Uterus (tissue), 4 donors: ENCODE data around the gene GREM1. TPM values are rescaled to one million over a fixed set of nuclear protein-coding genes. Genes with fewer than 3 reads are reported as not detected.

ENCODE experiments used
- DNase-seq, 2 donors: peaks; one replicate each; pipeline ENCODE4 v3.0.0-alpha.2; 2019 to 2020
- H3K27ac ChIP-seq, 2 donors: fragments of 200-600 bp; sonication (generic); 1 replicate in 1 of 2; 2 replicates in 1 of 2; pipeline ENCODE4 v1.5.1; 2016 to 2018
- H3K27me3 ChIP-seq, 2 donors: fragments of 200-600 bp; sonication (generic); one replicate each; pipeline ENCODE4 v1.5.1; 2018 to 2019; ENCODE audit warnings: control low read depth in 1 of 2
- H3K36me3 ChIP-seq, 2 donors: fragments of 200-600 bp; sonication (generic); one replicate each; pipeline ENCODE4 v1.5.1; 2019; ENCODE audit warnings: control low read depth in 1 of 2
- H3K4me1 ChIP-seq, 2 donors: fragments of 200-600 bp; sonication (generic); one replicate each; pipeline ENCODE4 v1.5.1; 2018 to 2019; ENCODE audit warnings: control low read depth in 1 of 2
- H3K4me3 ChIP-seq, 2 donors: fragments of 200-600 bp; sonication (generic); 1 replicate in 1 of 2; 2 replicates in 1 of 2; pipeline ENCODE4 v1.5.1; 2018 to 2019; ENCODE audit warnings: mild to moderate bottlenecking in 1 of 2
- H3K9me3 ChIP-seq, 2 donors: fragments of 200-600 bp; sonication (generic); one replicate each; pipeline ENCODE4 v1.5.1; 2019; ENCODE audit warnings: control low read depth in 1 of 2
- POLR2A ChIP-seq, 2 donors: fragments of 450-650 bp; IDR thresholded peaks; one replicate each; pipeline ENCODE4 v1.6.1; 2016; ENCODE audit warnings: antibody characterized with exemption in 2 of 2, mild to moderate bottlenecking in 1 of 2, moderate library complexity in 1 of 2
- intact Hi-C: fragments of 100-400 bp; cut with DNase I; formaldehyde crosslinking; loops from one replicate; pipeline ENCODE4 v1.15.1; 2023; ENCODE audit warnings: low total_unique reads
- total RNA-seq, 4 donors: library from RNA; depleted of rRNA in 3 of 4; stranded (reverse); fragments of >200 nt in 3 of 4; gene quantifications; one replicate each; pipeline versions ENCODE4 v1.1.0 to v1.2.4, GENCODE V29; 2014 to 2023
- TF ChIP-seq, protein P1 (sequence below), 4 experiments: fragments of 200-600 bp in 2 of 4; fragments of 450-650 bp in 2 of 4; sonication (generic) in 2 of 4; IDR thresholded peaks; one replicate each; pipeline ENCODE4 v1.5.1; 2016 to 2019; ENCODE audit warnings: antibody characterized with exemption in 4 of 4, mild to moderate bottlenecking in 2 of 4, moderate library complexity in 1 of 4
- donor health status: DM: yes; HTN: yes; CAD: no.

Gene GREM1
- total RNA-seq, 4 donors from 2014 or later, result 0.88 to 5.4 (median 5.2) TPM

DNA sequence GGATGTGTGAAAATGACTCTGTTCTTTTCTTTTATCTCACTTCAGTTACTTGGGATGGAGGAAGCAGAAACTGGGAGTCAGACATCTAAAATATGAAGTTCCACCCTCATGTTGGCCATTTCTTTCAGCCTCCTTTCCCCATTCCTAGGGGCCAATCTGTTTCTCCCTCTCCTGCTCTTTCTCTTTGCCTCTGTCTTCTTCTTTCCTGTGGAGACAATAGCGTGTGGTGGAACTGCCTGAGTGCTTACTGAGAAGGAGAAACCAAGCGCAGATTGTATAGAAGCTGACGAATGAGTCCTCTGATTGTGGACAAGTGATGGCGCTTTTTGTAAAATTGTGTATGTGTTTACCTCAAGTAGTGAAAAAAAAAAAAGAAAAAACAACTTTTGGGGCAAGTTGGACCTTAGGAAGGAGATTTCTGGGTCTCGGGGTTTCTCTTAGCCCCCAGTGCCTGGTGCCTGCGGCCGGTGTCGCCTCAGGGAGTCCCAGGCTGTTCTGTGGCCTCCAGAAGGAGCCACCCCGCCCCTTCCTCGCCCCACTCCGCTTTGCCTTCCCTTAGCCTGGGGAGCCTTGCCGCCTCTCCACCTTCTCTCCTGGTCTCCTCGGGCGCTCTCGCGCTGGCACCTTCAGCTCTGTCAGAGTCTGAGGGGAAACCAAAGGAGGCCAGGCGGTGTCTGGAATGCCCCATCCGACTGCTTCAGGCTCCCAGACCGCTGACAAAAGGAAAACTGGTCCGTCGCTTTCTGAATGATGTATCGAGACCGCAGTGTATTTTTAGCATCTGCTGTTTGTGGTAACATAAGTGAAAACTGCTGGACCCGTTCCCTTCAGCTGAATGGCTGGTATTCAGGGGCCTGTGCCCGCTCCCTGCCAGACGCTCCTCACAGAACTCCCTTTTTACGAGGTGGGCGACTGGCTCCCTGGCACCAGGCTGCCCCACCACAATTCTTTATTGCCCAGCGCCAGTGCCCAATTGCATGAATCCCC lies 46.2 kb upstream of the GREM1 start:
- Histone ChIP-seq H3K4me1 (no peaks in the 10 kb centered on the region), H3K27me3 (no peaks in the 10 kb centered on the region), H3K4me3 (no peak overlapping the region), H3K27ac (no peak overlapping the region), H3K9me3 (no peaks in the 10 kb centered on the region), H3K36me3 (no peaks in the 10 kb centered on the region)
- TF ChIP-seq, protein P1, sequence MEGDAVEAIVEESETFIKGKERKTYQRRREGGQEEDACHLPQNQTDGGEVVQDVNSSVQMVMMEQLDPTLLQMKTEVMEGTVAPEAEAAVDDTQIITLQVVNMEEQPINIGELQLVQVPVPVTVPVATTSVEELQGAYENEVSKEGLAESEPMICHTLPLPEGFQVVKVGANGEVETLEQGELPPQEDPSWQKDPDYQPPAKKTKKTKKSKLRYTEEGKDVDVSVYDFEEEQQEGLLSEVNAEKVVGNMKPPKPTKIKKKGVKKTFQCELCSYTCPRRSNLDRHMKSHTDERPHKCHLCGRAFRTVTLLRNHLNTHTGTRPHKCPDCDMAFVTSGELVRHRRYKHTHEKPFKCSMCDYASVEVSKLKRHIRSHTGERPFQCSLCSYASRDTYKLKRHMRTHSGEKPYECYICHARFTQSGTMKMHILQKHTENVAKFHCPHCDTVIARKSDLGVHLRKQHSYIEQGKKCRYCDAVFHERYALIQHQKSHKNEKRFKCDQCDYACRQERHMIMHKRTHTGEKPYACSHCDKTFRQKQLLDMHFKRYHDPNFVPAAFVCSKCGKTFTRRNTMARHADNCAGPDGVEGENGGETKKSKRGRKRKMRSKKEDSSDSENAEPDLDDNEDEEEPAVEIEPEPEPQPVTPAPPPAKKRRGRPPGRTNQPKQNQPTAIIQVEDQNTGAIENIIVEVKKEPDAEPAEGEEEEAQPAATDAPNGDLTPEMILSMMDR (IDR thresholded peaks at IDR 0.05), result no peak
- no peak for TF ChIP-seq POLR2A (IDR thresholded peaks at IDR 0.05)
- intact Hi-C loops, result no loop called here
- DNase-seq, result no peak

DNA sequence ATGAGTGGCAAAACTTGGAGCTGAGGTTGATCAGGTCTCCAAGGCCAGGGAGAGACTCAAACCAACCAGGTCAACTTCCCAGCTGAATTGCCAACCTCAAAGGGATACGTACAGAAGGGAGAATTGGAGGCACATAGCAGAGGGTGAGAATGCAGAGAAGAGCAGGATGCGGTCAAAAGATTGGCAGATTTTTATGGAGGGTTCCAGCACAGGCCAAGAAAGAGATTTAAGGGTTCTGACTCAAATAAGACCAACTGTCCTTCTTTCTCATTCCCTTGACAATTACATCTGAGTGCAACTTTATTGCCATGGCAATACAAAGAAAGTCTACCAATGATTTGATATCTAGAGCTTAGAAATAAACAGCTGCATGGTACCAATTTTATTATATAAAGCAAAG lies 43.1 kb upstream of the GREM1 start:
- intact Hi-C loops, result no loop called here
- H3K36me3 ChIP-seq, result no peaks in the 10 kb centered on the region
- TF ChIP-seq POLR2A (IDR thresholded peaks at IDR 0.05), result no peak
- TF ChIP-seq, protein P1 (IDR thresholded peaks at IDR 0.05), result no peak
- H3K9me3 ChIP-seq, result no peaks in the 10 kb centered on the region
- H3K4me1 ChIP-seq, result no peaks in the 10 kb centered on the region
- H3K4me3 ChIP-seq, result no peak overlapping the region
- H3K27me3 ChIP-seq, result no peaks in the 10 kb centered on the region
- H3K27ac ChIP-seq, result no peak overlapping the region
- no peak for DNase-seq

DNA sequence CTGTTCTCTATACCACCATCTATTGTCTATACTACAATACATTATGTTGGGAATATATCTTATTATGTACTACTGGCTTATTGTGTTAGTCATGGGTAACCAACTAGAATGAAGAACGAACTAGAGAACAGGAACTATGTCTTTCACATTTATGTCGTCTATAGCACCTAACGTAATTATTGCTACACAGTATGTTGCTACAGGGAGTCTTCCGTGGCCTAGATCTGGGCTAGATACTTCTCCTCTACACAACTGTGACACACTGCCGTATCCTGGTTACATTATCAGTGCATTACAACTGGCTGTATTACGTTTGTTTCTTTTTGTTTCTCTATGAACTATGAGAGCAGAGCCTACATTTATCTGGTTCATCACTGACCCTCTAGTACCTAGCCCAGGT lies 42.3 kb upstream of the GREM1 start:
- H3K36me3 ChIP-seq, result no peaks in the 10 kb centered on the region
- no peaks in the 10 kb centered on the region for H3K9me3 ChIP-seq
- no peaks in the 10 kb centered on the region for H3K4me1 ChIP-seq
- intact Hi-C loops, result no loop called here
- no peak for TF ChIP-seq POLR2A (IDR thresholded peaks at IDR 0.05)
- TF ChIP-seq, protein P1 (IDR thresholded peaks at IDR 0.05), result no peak
- H3K27me3 ChIP-seq, result no peaks in the 10 kb centered on the region
- no peak overlapping the region for H3K27ac ChIP-seq
- H3K4me3 ChIP-seq, result no peak overlapping the region
- DNase-seq, result no peak

DNA sequence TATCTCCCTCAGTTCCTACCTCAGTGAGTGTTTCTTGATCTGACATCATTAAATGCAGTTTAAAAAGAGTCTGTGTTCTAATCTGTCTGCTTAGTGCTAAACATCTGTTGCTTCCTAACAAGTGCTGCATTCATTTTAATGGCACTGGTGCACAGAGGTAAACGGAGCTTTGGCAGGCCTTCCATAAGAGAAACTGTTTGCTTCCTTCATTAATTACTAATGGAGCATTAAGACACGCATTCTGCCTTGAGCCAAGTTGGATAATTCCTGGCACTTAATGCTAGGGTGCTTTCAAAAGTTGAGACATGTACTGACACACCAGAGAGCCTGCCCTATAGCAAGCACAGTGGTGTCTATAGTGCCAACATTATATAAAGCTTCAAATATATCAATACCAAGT lies 41.6 kb upstream of the GREM1 start:
- no peak for DNase-seq
- intact Hi-C loops, result no loop called here
- no peaks in the 10 kb centered on the region for H3K9me3 ChIP-seq
- TF ChIP-seq, protein P1 (IDR thresholded peaks at IDR 0.05), result no peak
- TF ChIP-seq POLR2A (IDR thresholded peaks at IDR 0.05), result no peak
- H3K27me3 ChIP-seq, result no peaks in the 10 kb centered on the region
- no peak overlapping the region for H3K27ac ChIP-seq
- H3K36me3 ChIP-seq, result no peaks in the 10 kb centered on the region
- no peak overlapping the region for H3K4me3 ChIP-seq
- H3K4me1 ChIP-seq, result no peaks in the 10 kb centered on the region

DNA sequence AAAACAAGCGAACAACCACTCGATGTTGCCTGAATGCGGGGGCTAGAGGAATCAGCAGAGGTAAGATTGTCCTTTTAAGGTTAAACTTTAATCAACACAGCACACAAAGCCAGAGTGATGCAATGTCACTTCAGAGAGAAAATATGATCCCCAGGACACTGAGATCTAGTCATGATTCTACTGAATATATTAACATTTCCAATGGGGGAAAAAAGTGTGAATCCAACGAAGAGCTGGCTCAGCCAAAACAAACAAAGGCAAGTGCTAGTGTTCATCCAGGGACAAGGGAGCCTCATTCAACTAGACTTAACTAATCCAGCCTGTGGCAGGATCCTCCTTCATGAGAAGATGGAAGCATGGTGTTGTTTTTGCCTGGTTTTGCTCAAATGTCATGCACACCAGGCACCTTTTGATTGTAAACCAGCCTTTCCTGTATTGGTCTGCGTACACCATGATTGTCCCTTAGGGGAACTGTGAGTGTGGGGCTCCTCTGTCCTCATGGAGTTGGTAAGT lies 40.5 kb upstream of the GREM1 start:
- TF ChIP-seq POLR2A (IDR thresholded peaks at IDR 0.05), result no peak
- TF ChIP-seq, protein P1 (IDR thresholded peaks at IDR 0.05), result no peak
- Histone ChIP-seq H3K9me3 (no peaks in the 10 kb centered on the region), H3K4me3 (no peak overlapping the region), H3K4me1 (no peaks in the 10 kb centered on the region), H3K36me3 (no peaks in the 10 kb centered on the region), H3K27me3 (no peaks in the 10 kb centered on the region), H3K27ac (no peak overlapping the region)
- no peak for DNase-seq
- intact Hi-C loops, result no loop called here
